Neuronal stem cell (in vitro differentiated cells): ENCODE results near the gene PHAX.
A peak's percentile ranks its signal among the peaks of the same experiment; 100 is the strongest.

ENCODE experiments used
- DNase-seq: peaks from one replicate; pipeline ENCODE4 v3.0.0-alpha.2; 2013; ENCODE audit warnings: low spot score
- H2AFZ ChIP-seq: one replicate; pipeline ENCODE4 v1.6.1; 2013; ENCODE audit warnings: mild to moderate bottlenecking, low read length, inconsistent platforms
- H2AK5ac ChIP-seq: 2 replicates; pipeline ENCODE4 v1.6.1; 2013; ENCODE audit warnings: low read depth, mild to moderate bottlenecking, inconsistent platforms, low read length, moderate library complexity, mixed read lengths
- H2BK120ac ChIP-seq: 2 replicates; pipeline ENCODE4 v1.6.1; 2013; ENCODE audit warnings: low read depth, mild to moderate bottlenecking, inconsistent platforms, low read length, moderate library complexity, mixed read lengths
- H2BK12ac ChIP-seq: one replicate; pipeline ENCODE4 v1.6.1; 2013; ENCODE audit warnings: low read length, inconsistent platforms
- H2BK15ac ChIP-seq: 2 replicates; pipeline ENCODE4 v1.6.1; 2013; ENCODE audit warnings: mild to moderate bottlenecking, low read length, inconsistent platforms, mixed read lengths
- H2BK5ac ChIP-seq: one replicate; pipeline ENCODE4 v1.6.1; 2013; ENCODE audit warnings: inconsistent platforms, mild to moderate bottlenecking, low read length, moderate library complexity
- H3K14ac ChIP-seq: one replicate; pipeline ENCODE4 v1.6.1; 2013; ENCODE audit warnings: low read length, inconsistent platforms
- H3K18ac ChIP-seq: 2 replicates; pipeline ENCODE4 v1.6.1; 2013; ENCODE audit warnings: low read length, inconsistent platforms
- H3K23ac ChIP-seq: 2 replicates; pipeline ENCODE4 v1.6.1; 2013; ENCODE audit warnings: low read depth, mild to moderate bottlenecking, mixed read lengths, low read length, inconsistent platforms; ENCODE audit not compliant: poor library complexity
- H3K27ac ChIP-seq: replicated peaks from 3 replicates; pipeline ENCODE4 v1.5.1; 2013; ENCODE audit warnings: low read length, inconsistent platforms
- H3K27me3 ChIP-seq, 3 experiments: 2 replicates each; pipeline ENCODE4 v1.6.1; 2013; ENCODE audit warnings: low read length in 3 of 3, mild to moderate bottlenecking in 2 of 3, inconsistent platforms in 1 of 3, low read depth in 1 of 3, mixed read lengths in 1 of 3, moderate library complexity in 1 of 3; ENCODE audit not compliant: control insufficient read depth in 3 of 3, insufficient read depth in 3 of 3
- H3K36me3 ChIP-seq, 2 donors: replicated peaks in 1 of 2; 2 replicates each; pipeline ENCODE4 v1.6.1; 2013; ENCODE audit warnings: low read length in 2 of 2; ENCODE audit not compliant: control insufficient read depth in 2 of 2, insufficient read depth in 2 of 2
- H3K4ac ChIP-seq: 2 replicates; pipeline ENCODE4 v1.6.1; 2013; ENCODE audit warnings: inconsistent platforms, mild to moderate bottlenecking, low read length, moderate library complexity
- H3K4me1 ChIP-seq, 2 donors: 1 replicate in 1 of 2; 2 replicates in 1 of 2; pipeline ENCODE4 v1.6.1; 2013; ENCODE audit warnings: low read length in 2 of 2, low read depth in 1 of 2; ENCODE audit not compliant: control insufficient read depth in 2 of 2, insufficient read depth in 1 of 2
- H3K4me2 ChIP-seq: one replicate; pipeline ENCODE4 v1.6.1; 2013; ENCODE audit warnings: mild to moderate bottlenecking, low read length, inconsistent platforms; ENCODE audit not compliant: insufficient read depth, poor library complexity, severe bottlenecking
- H3K4me3 ChIP-seq, 2 donors: 2 replicates each; pipeline ENCODE4 v1.5.1; 2013; ENCODE audit warnings: low read length in 2 of 2, mild to moderate bottlenecking in 2 of 2, inconsistent platforms in 1 of 2, moderate library complexity in 1 of 2
- H3K79me1 ChIP-seq: one replicate; pipeline ENCODE4 v1.6.1; 2013; ENCODE audit warnings: low read depth, mild to moderate bottlenecking, inconsistent platforms, low read length, moderate library complexity
- H3K9ac ChIP-seq: one replicate; pipeline ENCODE4 v1.6.1; 2013; ENCODE audit warnings: mild to moderate bottlenecking, low read depth, low read length, inconsistent platforms; ENCODE audit not compliant: poor library complexity
- H3K9me3 ChIP-seq, 2 donors: replicated peaks in 1 of 2; 2 replicates each; pipeline versions ENCODE3 to v1.6.1; 2013; ENCODE audit warnings: low read length in 2 of 2, mild to moderate bottlenecking in 2 of 2, inconsistent platforms in 1 of 2, low read depth in 1 of 2, mixed read lengths in 1 of 2, moderate library complexity in 1 of 2; ENCODE audit not compliant: control insufficient read depth in 2 of 2, insufficient read depth in 1 of 2
- H4K8ac ChIP-seq: one replicate; pipeline ENCODE4 v1.6.1; 2013; ENCODE audit warnings: low read depth, mild to moderate bottlenecking, inconsistent platforms, low read length, moderate library complexity
- H4K91ac ChIP-seq: one replicate; pipeline ENCODE4 v1.6.1; 2013; ENCODE audit warnings: low read length, low read depth, mild to moderate bottlenecking, inconsistent platforms; ENCODE audit not compliant: poor library complexity
- whole genome bisulfite sequencing, 2 donors: extraction: QIAGEN DNeasy Blood & Tissue Kit; methylation state at CpG; one replicate each; pipeline ENCODE4 v1.1.7; 2013; ENCODE audit warnings: missing lambda C conversion rate in 2 of 2, mixed read lengths in 1 of 2; ENCODE audit not compliant: insufficient read length in 2 of 2, insufficient replicate concordance in 1 of 2; ENCODE audit errors: extremely low coverage in 2 of 2; 5-methylcytosine and 5-hydroxymethylcytosine counted together

Gene PHAX

DNA sequence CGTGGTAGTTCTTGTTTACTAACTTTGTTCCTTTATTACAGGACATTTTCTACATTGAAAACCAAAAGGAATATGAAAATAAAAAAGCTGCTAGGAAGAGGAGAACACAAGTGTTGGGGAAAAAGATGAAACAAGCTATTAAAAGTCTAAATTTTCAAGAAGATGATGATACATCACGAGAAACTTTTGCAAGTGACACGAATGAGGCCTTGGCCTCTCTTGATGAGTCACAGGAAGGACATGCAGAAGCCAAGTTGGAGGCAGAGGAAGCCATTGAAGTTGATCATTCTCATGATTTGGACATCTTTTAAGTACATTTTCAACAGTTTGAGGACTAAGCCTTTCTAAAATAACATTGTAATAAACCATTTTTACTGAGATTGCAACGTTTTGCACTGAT, 23.8 kb downstream of the PHAX start:
- Histone ChIP-seq H4K8ac (no peak overlapping the region), H4K91ac (no peak overlapping the region), H3K27me3 (no peaks in the 10 kb centered on the region), H3K4me3 (no peak overlapping the region), H3K14ac (no peak overlapping the region), H3K27ac (no peak overlapping the region), H2BK15ac (no peak overlapping the region), H3K36me3 (peaks cover 6 to 65% of the 10 kb centered on the region in 2 donors), H3K9ac (no peak overlapping the region), H2BK5ac (no peak overlapping the region), H3K4ac (no peak overlapping the region), H3K4me2 (no peak overlapping the region), H2AFZ (no peak overlapping the region), H3K18ac (no peak overlapping the region), H2AK5ac (no peak overlapping the region), H3K4me1 (no peaks in the 10 kb centered on the region), H3K23ac (no peak overlapping the region), H3K9me3 (no peaks in the 10 kb centered on the region), H3K79me1 (peaks cover 1% of the 10 kb centered on the region), H2BK12ac (no peak overlapping the region), H2BK120ac (no peak overlapping the region)
- no CpG with 5 or more reads among the region's 4 CpGs for WGBS, 2 donors
- DNase-seq: no peak

DNA sequence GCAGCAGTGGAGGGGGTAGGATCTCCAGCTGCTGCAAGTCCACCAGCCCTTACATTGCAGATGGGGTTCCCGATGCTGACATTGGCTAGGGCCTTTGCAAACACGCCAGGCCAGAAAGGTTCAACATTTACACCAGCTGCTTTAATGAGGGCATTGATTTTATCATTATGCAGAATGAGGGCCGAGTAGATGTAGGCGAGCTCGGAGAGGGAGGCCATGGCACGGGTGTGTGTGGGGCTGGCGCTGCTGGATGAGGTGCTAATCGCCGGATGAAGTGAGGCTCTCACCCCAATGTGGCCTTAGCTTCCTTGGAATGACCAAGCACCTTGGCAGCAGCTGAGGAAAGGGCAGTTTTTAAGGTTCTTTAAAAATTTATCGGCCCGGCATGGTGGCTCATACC, 27.4 kb downstream of the PHAX start:
- no peaks in the 10 kb centered on the region for H3K27me3 ChIP-seq

DNA sequence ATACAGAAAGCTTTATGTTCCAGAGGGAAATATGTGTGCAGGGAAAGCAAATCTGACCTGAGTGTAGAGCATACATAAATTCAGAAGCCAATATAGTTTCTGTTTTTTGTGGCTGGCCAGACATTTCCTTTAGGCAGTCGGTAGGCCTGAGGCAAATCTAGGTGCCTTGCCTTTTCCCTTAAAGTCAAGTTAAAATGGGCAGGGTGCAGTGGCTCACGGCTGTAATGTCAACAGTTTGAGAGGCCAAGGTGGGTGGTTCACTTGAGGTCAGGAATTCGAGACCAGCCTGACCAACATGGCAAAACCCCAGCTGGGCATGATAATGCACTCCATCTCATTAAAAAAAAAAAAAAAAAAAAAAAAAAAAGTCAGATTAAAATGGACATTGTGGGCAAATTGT, 31.2 kb downstream of the PHAX start:
- H3K4me1 ChIP-seq: no peaks in the 10 kb centered on the region
- H4K91ac ChIP-seq: no peak overlapping the region
- no peak for DNase-seq
- H2AFZ ChIP-seq: no peak overlapping the region
- no peak overlapping the region for H2BK120ac ChIP-seq
- no peak overlapping the region for H3K27ac ChIP-seq
- H3K23ac ChIP-seq: no peak overlapping the region
- H3K27me3 ChIP-seq: no peaks in the 10 kb centered on the region
- WGBS, 2 donors: no CpG with 5 or more reads among the region's 3 CpGs
- no peak overlapping the region for H3K4ac ChIP-seq
- peaks cover 0 to 4% of the 10 kb centered on the region in 2 donors for H3K36me3 ChIP-seq
- no peak overlapping the region for H2BK15ac ChIP-seq
- H3K9me3 ChIP-seq: no peaks in the 10 kb centered on the region
- H3K18ac ChIP-seq: no peak overlapping the region
- H2BK12ac ChIP-seq: no peak overlapping the region
- no peak overlapping the region for H2AK5ac ChIP-seq
- H2BK5ac ChIP-seq: no peak overlapping the region
- no peak overlapping the region for H3K4me2 ChIP-seq
- no peaks in the 10 kb centered on the region for H3K79me1 ChIP-seq
- no peak overlapping the region for H3K14ac ChIP-seq
- H4K8ac ChIP-seq: no peak overlapping the region
- H3K4me3 ChIP-seq: no peak overlapping the region
- no peak overlapping the region for H3K9ac ChIP-seq

More for the DNA sequence above, 27.4 kb downstream of the PHAX start:
- H3K36me3 ChIP-seq: peaks cover 4 to 34% of the 10 kb centered on the region in 2 donors
- no peak overlapping the region for H3K4ac ChIP-seq
- no peak overlapping the region for H3K23ac ChIP-seq
- no peak overlapping the region for H2AFZ ChIP-seq
- H3K27ac ChIP-seq: peak overlapping the region; percentile 26
- H2BK12ac ChIP-seq: no peak overlapping the region
- no peak overlapping the region for H2BK5ac ChIP-seq
- WGBS, 2 donors: no CpG with 5 or more reads among the region's 11 CpGs
- H2AK5ac ChIP-seq: no peak overlapping the region
- no peaks in the 10 kb centered on the region for H3K4me1 ChIP-seq
- no peak overlapping the region for H3K18ac ChIP-seq
- no peak overlapping the region for H2BK15ac ChIP-seq
- no peak overlapping the region for H4K8ac ChIP-seq
- no peak overlapping the region for H3K9ac ChIP-seq
- no peak overlapping the region for H3K4me3 ChIP-seq
- no peaks in the 10 kb centered on the region for H3K79me1 ChIP-seq
- no peak overlapping the region for H4K91ac ChIP-seq
- H2BK120ac ChIP-seq: no peak overlapping the region
- no peak overlapping the region for H3K4me2 ChIP-seq
- no peaks in the 10 kb centered on the region for H3K9me3 ChIP-seq
- H3K14ac ChIP-seq: no peak overlapping the region
- no peak for DNase-seq

DNA sequence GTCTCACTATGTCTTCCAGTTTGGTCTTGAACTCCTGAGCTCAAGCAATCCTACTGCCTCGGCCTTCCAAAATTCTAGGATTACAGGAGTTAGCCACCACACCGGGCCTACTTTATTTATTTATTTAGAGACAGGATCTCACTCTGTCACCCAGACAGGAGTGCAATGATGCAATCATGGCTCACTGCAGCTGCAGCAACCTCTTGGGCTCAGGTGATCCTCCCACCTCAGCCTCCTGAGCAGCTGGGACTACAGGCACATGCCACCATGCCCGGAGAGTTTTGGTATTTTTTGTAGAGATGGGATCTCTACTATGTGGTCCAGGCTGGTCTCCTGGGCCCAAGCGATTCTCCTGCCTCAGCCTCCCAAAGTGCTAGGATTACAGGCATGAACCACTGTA, 32.8 kb downstream of the PHAX start:
- Histone ChIP-seq H3K14ac (no peak overlapping the region), H3K27me3 (no peaks in the 10 kb centered on the region), H2BK15ac (no peak overlapping the region), H4K91ac (no peak overlapping the region), H2BK5ac (no peak overlapping the region), H3K4ac (no peak overlapping the region), H2BK12ac (no peak overlapping the region), H3K23ac (no peak overlapping the region), H3K18ac (no peak overlapping the region), H4K8ac (no peak overlapping the region), H3K9ac (no peak overlapping the region), H3K9me3 (no peaks in the 10 kb centered on the region), H2AK5ac (no peak overlapping the region), H3K4me3 (no peak overlapping the region), H3K36me3 (no peaks in the 10 kb centered on the region), H3K79me1 (no peaks in the 10 kb centered on the region), H3K4me2 (no peak overlapping the region), H2BK120ac (no peak overlapping the region), H3K27ac (no peak overlapping the region), H3K4me1 (no peaks in the 10 kb centered on the region), H2AFZ (no peak overlapping the region)
- whole genome bisulfite sequencing, 2 donors: no CpG with 5 or more reads among the region's 4 CpGs
- no peak for DNase-seq
